ENCODE results near the gene CDC42EP3. TPM values are rescaled to one million over a fixed set of nuclear protein-coding genes. Genes with fewer than 3 reads are reported as not detected.

The CDC42EP3 gene
- total and polyA plus RNA-seq, 9 donors: 12.0 to 82.7 (median 27.6) TPM

DNA sequence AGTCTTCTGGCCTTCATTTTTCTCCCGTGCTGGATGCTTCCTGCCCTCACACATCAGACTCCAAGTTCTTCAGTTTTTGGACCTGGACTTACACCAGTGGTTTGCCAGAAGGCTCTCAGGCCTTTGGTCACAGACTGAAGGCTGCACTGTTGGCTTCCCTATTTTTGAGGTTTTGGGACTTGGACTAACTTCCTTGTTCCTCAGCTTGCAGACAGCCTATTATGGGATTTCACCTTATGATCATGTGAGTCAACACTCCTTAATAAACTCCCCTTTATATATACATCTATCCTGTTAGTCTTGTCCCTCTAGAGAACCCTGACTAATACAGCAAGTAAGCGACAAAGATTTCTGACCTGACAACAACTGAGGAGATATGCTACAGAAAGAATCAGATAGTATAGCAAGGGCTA, 7.2 kb downstream of the CDC42EP3 start:
- Histone ChIP-seq H3K27ac (no peak overlapping the region), H3K36me3 (no peaks in the 10 kb centered on the region), H3K4me1 (ENCODE audit: insufficient read depth) (peaks cover 3% of the 10 kb centered on the region), H3K4me3 (no peak overlapping the region), H3K27me3 (no peaks in the 10 kb centered on the region), H3K9me3 (no peaks in the 10 kb centered on the region)
- TF ChIP-seq, protein P1, sequence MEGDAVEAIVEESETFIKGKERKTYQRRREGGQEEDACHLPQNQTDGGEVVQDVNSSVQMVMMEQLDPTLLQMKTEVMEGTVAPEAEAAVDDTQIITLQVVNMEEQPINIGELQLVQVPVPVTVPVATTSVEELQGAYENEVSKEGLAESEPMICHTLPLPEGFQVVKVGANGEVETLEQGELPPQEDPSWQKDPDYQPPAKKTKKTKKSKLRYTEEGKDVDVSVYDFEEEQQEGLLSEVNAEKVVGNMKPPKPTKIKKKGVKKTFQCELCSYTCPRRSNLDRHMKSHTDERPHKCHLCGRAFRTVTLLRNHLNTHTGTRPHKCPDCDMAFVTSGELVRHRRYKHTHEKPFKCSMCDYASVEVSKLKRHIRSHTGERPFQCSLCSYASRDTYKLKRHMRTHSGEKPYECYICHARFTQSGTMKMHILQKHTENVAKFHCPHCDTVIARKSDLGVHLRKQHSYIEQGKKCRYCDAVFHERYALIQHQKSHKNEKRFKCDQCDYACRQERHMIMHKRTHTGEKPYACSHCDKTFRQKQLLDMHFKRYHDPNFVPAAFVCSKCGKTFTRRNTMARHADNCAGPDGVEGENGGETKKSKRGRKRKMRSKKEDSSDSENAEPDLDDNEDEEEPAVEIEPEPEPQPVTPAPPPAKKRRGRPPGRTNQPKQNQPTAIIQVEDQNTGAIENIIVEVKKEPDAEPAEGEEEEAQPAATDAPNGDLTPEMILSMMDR (IDR thresholded peaks at IDR 0.05): no peak
- no peak for TF ChIP-seq EP300 (IDR thresholded peaks at IDR 0.05)
- TF ChIP-seq POLR2A (IDR thresholded peaks at IDR 0.05): no peak
- DNase-seq: no peak
- intact Hi-C loops (cut with DNase I): no loop called here
- WGBS, 3 donors: 42 to 95% (median 86%) methylated on average over 2 of the region's 2 CpGs

DNA sequence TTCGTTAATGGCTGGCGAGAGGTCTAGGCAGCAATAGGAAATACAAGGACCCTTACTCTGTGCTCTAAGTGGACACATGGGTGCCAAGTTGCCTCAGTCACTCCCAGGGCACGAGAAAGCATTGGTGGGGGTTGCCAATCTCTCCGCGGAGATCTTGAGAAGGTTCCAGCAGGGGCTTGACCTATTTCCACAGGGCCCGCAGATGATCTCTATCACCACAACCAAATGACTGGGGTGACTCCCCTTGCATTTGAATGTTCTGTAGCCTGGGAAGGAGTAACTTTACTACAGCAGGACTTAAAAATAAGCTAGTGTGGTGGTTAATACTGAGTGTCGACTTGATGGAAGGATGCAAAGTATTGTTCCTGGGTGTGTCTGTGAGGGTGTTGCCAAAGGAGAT, 8.1 kb downstream of the CDC42EP3 start:
- Histone ChIP-seq H3K36me3 (no peaks in the 10 kb centered on the region), H3K4me1 (ENCODE audit: insufficient read depth) (peaks cover 3% of the 10 kb centered on the region), H3K4me3 (no peak overlapping the region), H3K27ac (no peak overlapping the region), H3K9me3 (no peaks in the 10 kb centered on the region), H3K27me3 (no peaks in the 10 kb centered on the region)
- TF ChIP-seq POLR2A (IDR thresholded peaks at IDR 0.05) (no peak), EP300 (IDR thresholded peaks at IDR 0.05) (no peak)
- TF ChIP-seq, protein P1 (IDR thresholded peaks at IDR 0.05): no peak
- WGBS, 3 donors: 91 to 95% (median 92%) methylated on average over 7 of the region's 7 CpGs
- intact Hi-C loops (cut with DNase I): no loop called here
- DNase-seq: no peak

DNA sequence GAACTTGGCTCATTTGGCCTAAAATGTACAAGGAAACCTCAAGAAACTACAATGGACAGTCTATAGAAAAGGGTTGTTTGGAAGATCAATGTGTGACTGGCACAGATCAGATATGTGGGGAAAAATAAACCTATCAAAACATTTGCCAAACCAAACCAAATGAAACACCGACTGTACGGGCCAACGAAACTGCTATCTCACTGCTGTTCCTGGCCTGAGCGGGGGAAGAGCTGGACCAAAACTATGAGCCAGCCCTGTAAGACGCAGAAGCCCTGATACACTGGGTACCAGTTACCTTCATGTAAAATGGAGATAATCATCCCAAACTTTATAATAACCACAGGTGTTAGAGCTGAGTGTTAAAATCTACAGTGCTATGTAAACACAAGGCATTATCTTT, 11.7 kb downstream of the CDC42EP3 start:
- DNase-seq: no peak
- H3K4me1 ChIP-seq (ENCODE audit: insufficient read depth): peaks cover 7% of the 10 kb centered on the region
- no peaks in the 10 kb centered on the region for H3K27me3 ChIP-seq
- no peak overlapping the region for H3K4me3 ChIP-seq
- no peaks in the 10 kb centered on the region for H3K9me3 ChIP-seq
- intact Hi-C loops (cut with DNase I): no loop called here
- TF ChIP-seq EP300 (IDR thresholded peaks at IDR 0.05) (no peak), POLR2A (IDR thresholded peaks at IDR 0.05) (no peak)
- TF ChIP-seq, protein P1 (IDR thresholded peaks at IDR 0.05): no peak
- H3K36me3 ChIP-seq: no peaks in the 10 kb centered on the region
- no peak overlapping the region for H3K27ac ChIP-seq
- 83 to 90% (median 85%) methylated on average over 5 of the region's 5 CpGs for WGBS, 3 donors

DNA sequence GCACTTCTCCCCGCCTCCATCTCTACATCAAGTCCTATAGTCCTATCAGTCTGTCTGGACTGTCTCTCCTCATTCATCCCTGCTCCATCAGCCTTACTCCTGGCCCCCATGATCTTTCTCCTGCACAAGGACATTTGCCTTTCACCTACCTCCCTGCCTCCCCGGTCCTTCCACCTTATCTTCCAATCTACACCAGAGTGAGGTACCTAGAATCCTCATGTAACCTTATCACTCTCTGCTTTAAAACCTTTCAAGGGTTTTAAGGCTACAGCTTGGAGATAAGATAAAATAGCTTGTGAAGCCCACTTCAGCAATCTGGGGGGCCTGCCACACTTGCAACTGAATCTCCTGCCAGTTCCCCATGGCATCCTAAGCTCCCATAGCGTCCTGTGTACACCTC, 12.8 kb downstream of the CDC42EP3 start:
- intact Hi-C loops (cut with DNase I): no loop called here
- no peaks in the 10 kb centered on the region for H3K36me3 ChIP-seq
- WGBS, 3 donors: 96 to 99% (median 96%) methylated on average over 3 of the region's 3 CpGs
- no peaks in the 10 kb centered on the region for H3K27me3 ChIP-seq
- H3K4me1 ChIP-seq (ENCODE audit: insufficient read depth): peaks cover 11% of the 10 kb centered on the region
- no peaks in the 10 kb centered on the region for H3K9me3 ChIP-seq
- H3K4me3 ChIP-seq: no peak overlapping the region
- no peak for TF ChIP-seq EP300 (IDR thresholded peaks at IDR 0.05)
- TF ChIP-seq, protein P1 (IDR thresholded peaks at IDR 0.05): no peak
- no peak for TF ChIP-seq POLR2A (IDR thresholded peaks at IDR 0.05)
- no peak for DNase-seq
- H3K27ac ChIP-seq: no peak overlapping the region
